ENCODE data around the gene MMAB.

- no peak for TF ChIP-seq CTCF (IDR thresholded peaks at IDR 0.05)
- TF ChIP-seq POLR2A (IDR thresholded peaks at IDR 0.05): no peak
These were observed 36.2 kb downstream of the MMAB start for GRCh38 chr12:109537136-109537535.
